ENCODE results near the gene ZBED4. TPM values are rescaled to one million over a fixed set of nuclear protein-coding genes. Genes with fewer than 3 reads are reported as not detected.

Gene ZBED4
- polyA plus RNA-seq, 1 donor, result 13.5 TPM

DNA sequence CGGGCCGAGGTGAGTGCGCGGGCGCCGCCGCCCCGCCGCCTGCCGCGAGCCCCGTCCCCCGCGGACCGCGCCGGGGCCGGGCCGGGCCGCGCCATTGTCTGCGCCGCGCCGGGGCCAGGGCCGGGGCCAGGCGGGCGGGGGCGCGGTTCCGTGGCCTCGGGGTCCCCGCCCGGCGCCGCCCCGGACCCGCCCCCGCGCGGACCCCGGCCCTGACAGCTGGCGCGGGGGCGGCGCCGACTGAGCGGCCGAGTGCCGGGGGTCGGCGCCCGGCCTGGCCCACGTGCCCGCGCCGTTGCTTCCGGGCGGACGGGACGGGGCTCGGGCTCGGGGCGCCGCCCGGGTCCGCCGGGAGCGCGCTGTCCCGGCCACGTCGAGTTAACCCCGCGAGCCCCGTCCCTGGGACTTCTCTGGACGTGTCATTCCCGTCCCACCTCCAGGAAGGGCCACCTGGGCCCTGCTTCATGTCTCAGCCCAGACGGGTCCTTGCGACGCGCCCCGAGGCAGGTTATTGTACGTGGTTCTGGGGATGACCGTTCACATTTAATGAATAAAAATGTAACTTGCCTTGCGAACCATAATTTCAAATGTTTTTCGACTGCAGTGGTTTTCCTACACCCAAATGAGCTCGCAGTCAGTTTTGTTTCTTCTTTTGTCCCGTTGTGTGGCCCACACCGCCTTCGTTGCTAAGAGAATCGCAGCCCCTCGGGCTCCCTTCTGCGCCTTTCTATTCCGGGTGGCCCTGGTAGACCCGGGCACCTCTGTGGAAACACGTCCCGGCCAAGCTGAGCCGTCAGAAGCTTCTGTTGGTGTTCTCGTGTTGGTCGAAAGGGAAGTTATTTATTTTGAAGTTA lies 562 bp downstream of the ZBED4 start:
- DNase-seq, result peak; percentile 32

DNA sequence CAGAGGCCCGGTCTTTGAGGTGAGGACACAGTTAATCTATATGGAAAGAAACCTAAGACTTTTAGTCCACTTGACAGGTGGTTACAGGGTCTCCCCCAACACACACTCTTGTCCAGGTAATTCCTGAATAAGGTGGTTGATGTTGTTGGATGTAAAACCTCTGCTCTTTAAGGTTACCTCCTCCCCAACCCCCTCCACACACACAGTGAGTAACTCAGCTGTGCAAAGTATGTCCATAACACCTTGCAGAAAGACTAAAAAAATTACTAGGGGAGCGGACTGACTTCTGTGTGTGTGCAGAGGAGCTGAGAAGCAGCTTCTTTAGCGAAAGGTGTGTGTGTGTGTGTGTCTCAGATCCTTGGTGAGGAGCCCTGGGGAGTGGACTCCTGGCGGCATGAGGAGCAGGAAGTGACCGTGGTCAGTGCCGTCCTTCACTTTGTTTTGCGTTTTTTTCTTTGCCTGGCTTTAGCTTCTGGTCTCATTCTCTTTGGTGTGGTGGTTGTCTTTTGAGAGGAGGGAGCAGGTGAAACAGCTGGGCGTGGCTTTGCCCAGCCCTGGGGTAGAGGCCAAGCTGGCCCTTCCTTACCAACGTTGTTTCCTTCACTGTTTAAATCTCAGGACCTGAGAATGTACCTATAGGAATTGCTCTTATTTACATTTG lies 1.7 kb downstream of the ZBED4 start:
- DNase-seq, result no peak

DNA sequence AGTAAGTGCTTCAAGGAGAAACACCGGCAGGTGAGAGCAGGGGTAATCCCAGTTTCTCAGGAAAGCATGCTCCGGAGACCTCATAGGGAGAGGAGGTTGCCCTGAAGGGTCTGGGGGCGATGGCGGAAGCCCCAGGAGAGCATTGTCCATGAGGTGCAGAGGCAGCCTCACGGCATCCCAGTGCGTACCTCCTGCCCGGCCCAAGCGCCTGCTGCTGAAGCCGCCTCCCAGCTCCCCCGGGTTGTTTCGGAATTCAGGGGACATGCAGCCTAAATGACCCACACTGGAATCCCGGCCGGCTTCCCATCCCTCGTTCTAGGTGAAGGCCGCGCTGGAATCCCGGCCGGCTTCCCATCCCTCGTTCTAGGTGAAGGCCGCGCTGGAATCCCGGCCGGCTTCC lies 2.7 kb downstream of the ZBED4 start:
- DNase-seq, result no peak

DNA sequence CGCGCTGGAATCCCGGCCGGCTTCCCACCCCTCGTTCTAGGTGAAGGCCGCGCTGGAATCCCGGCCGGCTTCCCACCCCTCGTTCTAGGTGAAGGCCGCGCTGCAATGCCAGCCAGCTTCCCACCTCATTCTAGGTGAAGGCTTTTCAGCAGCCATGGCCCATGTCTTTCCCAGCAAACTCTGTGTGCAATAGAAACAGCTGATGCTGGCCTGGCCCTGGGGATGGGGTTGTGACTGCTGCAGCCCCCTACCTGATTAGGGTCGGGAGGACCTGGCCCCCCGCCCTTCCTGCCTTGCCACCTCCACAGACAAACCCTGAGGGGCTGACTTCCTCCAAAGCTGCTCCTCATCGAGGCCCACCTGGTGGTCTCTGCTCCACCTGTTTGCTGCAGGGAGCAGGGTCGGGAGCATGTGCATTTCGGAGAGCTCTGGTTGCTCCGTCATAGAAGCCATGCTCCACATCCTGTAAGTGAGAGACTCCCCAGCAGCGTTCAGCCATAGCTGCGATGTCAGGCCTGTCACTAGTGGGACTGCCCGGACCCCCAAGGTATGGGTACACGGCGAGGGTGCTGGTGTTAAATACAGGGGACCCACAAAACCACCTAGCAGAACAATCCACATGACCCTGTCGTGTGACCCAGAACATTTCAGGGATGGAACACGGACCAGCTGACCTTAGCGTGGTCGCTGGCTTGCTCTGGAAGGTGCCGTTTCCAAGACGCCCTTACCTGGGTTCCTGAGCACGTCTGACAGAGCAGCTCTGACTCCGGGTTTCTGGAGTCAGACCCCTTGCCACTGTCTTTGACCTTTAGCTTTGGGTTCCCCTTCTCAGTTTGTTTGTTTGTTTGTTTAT lies 3.3 kb downstream of the ZBED4 start:
- DNase-seq, result no peak

DNA sequence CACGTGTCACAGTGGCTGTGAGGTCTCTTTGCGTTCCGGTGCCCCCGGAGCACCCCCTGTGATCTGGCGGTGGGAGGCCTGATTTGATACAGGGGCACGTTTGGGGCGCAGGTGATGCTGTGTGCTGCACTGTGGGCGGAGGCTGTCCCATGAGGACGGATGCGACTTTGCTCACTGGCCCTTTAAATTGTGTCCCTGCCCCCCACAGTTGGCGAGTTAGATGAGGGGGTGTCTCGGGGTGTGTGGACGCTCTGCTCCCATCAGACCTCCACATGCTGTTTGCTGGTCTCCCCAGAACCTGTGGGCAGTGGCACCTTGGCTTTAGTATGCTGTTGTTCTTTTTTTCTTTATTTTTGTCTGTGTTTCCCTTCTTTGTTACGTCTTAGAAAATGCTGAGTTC lies 5.2 kb downstream of the ZBED4 start:
- DNase-seq, result no peak

DNA sequence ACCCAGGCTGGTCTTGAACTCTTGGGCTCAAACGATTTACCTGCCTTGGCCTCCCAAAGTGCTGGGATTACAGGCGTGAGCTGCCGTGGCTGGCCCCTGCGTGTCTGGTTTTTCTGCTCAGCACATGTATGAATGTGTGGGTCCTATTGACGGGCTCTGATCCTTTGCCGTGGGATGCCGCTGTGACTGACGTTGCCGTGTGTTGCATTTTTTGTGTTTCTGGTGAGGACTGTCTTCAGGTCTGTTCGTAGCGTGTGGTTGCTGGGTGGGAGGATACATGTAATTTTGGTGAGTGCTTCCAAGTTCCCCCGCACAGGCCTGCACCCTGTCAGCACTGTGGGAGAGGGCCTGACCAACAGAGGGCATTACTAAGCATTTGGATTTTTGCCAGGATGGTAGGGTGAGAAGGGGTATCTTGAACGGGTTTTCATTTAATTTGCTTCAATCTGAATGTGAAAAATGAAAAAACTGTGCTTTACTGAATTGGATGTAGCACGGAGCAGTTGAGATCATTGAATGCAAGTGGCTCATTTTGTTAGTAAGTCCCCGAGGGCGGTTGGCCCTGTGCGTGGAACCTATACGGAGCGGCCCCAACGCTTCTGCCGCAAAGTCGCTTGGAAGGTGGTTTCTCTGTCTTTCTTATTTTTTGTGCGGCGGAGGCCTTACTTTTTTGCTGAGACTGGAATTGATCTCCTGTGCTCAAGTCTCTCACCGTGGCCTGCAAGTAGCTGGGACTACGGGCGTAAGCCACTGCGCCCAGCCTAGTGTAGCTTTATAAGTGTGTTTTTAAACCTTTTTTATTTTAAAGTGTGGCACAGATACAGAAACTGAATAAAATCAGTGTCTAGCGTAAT lies 8.2 kb downstream of the ZBED4 start:
- DNase-seq, result no peak

DNA sequence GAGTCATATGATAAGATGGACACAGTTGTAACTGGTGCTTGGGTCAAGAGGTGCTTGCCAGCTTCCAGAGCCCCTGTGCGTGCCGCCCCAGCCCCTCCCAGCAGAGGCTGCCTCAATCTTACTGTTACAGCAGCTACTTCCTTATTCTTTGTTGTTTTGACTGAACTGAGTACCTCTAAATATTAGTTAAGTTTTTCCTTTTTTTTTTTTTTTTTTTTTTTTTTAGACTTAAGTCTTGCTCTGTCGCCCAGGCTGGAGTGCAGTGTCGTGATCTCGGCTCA lies 8.8 kb downstream of the ZBED4 start:
- no peak for DNase-seq

DNA sequence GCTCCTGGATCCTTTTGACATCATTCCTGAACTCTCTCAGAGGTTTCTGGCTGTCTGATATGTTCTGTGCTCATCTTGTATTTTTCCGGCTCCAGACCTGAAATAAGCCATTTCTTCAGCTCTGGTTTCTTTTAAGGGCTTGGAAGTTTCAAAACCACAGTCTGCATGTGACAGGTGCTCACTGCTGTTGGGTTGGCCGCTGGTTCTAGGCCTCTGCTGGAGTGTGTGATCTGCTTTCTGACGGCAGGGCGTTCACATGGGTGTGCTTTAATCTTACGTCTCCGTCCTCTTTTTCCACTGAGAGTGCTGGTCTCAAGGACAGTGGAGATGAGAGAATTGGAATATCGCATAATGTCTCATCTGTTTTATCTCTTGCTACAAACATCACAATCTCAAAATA lies 10.3 kb downstream of the ZBED4 start:
- no peak for DNase-seq

DNA sequence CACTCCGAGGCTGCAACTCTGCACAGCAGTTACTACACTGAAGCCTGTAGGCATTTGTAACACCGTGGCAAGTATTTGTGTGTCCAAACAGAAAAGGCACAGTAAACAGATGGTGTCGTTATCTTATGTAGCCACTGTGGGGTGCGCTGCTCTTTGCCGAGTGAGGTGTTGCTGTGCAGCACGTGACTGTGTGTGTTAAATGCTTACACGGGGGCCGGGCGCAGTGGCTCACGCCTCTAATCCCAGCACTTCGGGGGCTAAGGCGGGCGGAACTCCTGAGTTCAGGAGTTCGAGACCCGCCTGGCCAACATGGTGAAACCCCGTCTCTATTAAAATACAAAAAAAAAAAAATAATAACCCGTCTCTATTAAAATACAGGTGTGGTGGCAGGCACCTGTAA lies 11.5 kb downstream of the ZBED4 start:
- DNase-seq, result no peak

DNA sequence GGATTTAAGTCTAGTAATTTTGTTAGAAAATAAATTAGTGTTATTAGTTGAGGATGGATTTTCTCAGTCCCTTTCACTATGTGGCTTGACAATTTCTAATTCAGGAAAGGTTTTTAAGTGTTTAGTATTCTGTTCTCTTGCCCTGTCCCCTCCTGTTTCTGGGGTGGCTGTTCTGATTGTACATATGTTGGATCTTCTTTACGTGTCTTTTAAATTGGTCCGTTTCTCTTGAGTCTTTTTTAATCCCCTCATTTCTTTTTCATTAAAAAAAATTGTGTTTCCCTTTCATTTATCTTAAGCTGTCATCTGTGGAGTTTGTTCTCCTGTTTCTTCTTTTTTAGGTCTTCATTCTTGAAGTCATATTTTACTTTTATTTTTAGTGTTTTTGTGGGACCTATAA lies 12.5 kb downstream of the ZBED4 start:
- DNase-seq, result no peak

DNA sequence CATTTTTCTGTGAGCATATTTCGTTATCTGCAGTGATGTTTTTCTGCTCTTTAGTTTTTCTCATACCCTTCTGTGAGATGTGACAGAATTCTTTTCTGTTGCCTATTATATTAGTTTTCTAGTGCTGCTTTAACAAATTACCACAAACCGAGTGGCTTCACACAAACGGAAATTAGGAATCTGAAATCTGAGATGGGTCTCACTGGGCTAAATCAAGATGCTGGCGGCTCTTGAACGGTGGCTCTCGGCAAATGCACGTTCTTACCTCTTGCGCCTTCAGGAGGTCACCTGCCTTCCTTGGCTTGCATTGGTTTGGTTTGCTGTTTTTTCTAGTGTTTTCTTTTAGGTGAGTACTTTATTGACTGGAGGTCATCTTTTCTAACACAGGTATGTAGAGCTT lies 13.0 kb downstream of the ZBED4 start:
- DNase-seq, result no peak

DNA sequence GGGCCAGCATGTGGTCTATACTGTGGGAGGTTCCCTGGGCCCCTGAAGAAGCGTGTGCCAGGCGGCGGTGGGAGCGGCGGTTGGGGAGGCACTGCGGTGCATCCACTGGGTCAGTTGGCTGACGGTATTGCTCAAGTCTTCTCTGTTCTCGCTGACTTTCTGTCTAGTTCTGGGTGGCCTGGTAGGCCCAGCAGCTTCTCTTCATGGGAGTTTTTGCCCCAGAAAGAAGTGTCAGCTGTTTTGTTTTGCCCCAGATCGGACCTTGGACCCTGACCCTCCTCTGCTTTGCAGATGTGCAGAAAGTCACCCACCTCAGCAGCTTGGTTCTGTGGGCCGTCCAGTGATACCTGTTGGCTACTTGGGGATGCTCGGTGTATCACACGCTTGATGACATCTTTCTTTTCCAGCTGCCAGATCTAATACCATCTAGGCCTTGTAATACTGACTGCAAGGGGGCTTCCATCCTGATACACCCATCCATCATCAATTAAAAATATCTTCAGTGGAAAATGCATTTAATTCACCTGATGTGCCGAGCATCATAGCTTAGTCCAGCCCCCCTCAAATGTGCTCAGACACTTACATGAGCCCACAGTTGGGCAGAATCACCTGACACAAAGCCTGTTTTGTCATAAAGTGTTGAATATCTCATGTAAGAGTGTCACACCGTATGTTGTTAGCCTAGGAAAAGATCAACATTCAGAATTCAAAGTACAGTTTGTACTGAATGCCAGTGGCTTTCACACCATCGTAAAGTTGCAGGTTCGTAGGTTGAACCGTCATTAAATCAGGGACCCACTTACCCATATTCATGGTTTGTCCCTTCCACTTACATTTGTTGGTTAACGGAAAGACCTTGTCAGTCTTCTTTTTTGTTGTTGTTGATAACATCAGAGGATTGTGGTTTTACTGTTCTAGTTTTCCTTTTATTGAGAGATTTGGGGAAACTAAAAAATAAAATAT lies 13.9 kb downstream of the ZBED4 start:
- DNase-seq, result no peak

DNA sequence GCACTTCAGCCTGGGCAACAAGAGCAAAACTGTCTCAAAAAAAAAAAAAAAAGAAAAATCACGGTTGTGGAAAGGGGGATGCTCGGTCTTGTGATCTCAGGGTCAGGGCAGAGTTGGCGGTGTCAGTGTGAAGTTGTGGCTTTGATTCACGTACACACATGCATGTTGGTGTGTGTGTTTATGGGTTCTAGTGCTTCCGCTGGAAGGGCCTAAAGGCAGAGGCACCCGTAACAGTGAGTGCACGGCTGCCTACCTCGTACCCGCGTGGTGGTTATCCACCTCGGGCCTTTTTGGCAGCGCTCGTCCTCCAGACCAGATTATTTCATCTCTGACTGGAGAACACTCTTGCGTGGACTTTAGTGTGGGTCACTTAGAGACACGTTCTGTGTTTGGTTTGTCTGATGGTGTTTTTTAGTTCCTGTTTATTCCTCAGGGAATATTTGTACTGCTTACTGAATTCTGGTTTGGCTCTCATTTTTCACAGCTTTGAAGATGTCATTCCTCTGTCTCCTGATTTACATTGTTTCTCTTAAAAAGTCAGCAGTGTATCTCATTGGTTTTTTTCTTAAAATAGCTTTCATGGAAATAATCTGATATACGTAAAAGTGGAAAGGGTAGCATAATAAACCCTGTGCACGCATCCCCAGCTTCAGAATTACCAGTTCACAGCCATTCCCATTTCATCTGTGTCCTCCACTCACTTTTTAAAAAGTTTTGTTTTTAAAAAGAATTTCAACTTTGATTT lies 15.6 kb downstream of the ZBED4 start:
- no peak for DNase-seq

DNA sequence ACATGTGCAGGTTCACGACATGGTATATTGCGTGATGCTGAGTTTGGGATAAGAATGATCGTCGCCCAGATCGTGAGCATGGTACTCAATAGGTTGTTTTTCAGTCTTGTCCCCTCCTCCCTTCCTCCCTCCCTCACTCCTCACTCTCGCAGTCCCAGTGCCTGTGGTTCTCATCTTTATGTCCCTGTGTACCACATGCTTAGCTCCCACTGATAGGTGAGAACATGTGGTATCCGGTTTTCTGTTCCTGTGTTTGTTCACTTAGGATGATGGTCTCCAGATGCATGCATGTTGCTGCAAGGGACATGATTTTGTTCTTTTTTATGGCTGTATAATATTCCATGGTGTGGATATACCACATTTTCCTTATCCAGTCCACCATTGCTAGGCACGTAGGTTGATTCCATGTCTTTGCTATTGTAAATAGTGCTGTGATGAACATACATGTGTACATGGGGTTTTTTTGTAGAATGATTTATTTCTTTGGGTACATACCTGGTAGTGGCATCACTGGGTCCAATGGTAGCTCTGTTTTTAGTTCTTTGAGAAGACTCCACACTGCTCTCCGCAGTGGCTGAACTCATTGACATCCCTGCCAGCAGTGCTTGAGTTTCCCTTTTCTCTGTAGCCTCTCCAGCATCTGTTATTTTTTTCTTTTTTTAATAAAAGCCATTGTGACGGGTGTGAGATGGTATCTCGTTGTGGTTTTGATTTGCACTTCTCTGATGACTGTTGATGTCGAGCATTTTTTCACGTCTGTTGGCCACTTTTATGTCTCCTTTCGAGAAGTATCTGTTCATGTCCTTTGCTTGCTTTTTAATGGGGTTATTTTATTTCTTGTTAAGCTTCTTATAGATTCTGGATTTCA lies 16.4 kb downstream of the ZBED4 start:
- no peak for DNase-seq

DNA sequence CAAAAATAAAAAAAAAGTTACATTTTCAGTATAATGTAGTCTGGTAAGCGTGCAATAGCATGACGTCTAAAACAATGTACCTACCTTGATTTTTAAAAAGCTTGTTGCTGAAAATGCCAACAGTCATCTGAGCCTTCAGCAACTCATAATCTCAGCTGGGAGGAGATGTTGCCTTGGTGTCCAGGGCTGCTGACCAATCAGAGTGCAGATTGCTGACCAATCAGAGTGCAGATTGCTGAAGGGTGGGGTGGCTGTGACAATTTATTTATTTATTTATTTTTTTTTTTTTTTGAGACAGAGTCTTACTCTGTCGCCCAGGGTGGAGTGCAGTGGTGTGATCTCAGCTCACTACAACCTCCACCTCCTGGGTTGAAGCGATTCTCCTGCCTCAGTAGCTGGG lies 17.8 kb downstream of the ZBED4 start:
- DNase-seq, result no peak

DNA sequence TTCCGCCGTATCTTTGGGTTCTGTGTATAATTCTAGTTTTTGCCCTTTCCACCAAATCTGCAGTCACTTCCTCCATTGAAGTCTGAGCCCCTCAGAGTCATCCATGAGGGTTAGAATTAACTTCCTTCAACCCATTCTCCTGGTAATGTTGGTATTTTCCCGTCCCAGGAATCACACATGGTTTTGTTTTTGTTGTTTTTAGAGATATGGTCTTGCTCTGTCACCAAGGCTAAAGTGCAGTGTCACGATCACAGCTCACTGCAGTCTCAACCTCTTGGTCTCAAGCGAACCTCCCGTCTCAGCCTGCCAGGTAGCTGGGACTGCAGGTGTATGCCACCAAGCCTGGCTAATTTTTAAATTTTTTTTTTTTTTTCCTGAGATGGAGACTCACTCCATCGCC lies 18.7 kb downstream of the ZBED4 start:
- no peak for DNase-seq

DNA sequence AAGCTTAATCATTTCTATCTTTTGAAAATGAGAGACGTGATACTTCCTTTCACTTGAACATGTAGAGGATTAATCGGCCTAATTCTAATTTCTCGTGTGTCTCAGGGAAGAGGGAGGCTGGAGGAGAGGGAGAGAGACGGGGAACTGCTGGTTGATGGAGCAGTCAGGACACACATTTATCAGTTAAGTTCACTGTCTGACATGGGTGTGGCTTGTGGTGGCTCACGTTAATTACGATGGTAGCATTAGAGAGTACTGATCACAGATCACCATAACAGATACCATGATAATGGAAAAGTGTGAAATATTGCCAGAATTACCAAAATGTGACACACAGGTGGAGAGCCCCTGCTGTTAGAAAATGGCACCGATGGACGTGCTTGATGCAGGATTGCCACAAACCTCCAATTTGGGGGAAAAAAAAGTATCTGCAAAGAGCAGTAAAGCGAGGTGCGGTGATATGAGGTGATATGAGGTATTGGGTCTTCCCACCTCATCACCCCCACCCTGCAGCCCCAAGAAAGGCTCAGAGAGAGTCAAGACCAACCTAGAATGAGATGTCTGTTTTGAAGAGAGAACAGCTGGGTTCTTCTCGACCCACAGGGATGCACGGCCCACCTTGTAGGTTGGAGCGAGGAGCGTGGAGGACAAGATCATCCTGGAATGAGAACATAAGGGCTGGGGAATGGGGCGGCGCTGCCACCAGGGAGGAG lies 19.7 kb downstream of the ZBED4 start:
- no peak for DNase-seq

DNA sequence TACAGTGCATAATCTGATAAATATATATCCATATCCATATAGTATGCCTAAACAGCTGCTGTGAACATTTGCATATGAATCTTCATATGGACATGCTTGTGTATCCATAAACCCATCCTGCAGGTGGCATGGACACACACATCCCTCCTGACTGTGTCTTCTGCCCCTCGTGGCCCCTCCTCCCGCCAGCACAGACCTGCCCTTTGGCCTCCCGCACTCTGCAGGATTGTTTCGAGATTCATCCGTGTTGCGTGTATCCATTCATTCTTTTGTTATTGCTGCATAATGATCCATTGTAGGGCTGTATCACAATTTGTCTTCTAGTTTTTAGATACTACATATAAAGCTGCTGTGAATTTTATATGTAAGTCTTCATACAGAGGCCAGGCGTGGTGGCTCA lies 24.0 kb downstream of the ZBED4 start:
- DNase-seq, result no peak

DNA sequence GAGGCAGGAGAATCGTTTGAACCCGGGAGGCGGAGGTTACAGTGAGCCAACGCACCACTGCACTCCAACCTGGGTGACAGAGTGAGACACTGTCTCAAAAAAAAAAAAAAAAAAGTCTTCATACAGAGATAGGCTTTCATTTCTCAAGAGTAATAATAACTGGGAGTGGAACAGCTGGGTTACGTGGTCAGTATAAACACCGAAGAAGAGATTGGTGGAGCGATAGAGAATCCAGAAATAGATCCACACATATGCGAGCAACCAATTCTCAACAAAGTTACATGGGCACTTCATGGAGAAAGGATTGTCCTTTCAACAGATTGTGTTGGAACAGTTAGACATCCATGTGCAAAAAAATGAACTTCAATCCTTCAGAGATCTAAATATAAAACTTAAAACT lies 24.6 kb downstream of the ZBED4 start:
- no peak for DNase-seq

Data from hindlimb muscle (tissue), 1 donor.